ENCODE results near the gene DNM3. TPM values are rescaled to one million over a fixed set of nuclear protein-coding genes. Genes with fewer than 3 reads are reported as not detected.

Gene DNM3
- total and polyA plus RNA-seq, 2 experiments from 2014 or later = 0.11 to 1.4 TPM

DNA sequence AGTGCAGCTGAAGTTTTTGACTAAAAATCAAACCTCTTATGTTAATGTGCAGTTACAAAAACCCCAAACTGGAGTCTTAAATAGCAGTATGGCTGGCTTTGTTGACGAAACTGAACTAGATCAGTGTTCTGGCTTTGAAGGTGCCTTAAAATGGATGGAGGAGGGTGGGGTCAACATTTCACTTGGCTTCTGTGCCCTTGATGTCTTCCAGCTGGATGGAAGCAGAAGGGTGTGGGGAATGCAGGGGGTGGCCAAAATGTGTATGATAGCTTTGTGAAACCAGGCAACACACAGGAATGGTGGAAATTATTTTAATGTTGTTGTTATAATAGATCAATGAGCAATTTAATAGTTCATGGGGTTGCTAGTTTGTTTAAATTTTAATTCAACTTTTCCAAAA, 482.4 kb downstream of the DNM3 start:
- no peaks in the 10 kb centered on the region for H3K79me2 ChIP-seq (ENCODE audit: insufficient read depth)
- TF ChIP-seq EZH2phosphoT487 (IDR thresholded peaks at IDR 0.05; ENCODE audit: insufficient read depth, low read depth) (no peak), EZH2 (IDR thresholded peaks at IDR 0.05; ENCODE audit: insufficient read depth, poor library complexity, severe bottlenecking) (no peak)
- no peak for DNase-seq
- H2AFZ ChIP-seq = peak overlapping the region; percentile 51
- H3K36me3 ChIP-seq (ENCODE audit: low read depth) = no peaks in the 10 kb centered on the region
- no peaks in the 10 kb centered on the region for H3K27me3 ChIP-seq (replicated peaks; ENCODE audit: insufficient read depth)
- H3K9me2 ChIP-seq (ENCODE audit: insufficient read depth) = no peaks in the 10 kb centered on the region
- H3F3A ChIP-seq (ENCODE audit: insufficient read depth) = peaks cover 43% of the 10 kb centered on the region
- no peaks in the 10 kb centered on the region for H3K9me3 ChIP-seq (ENCODE audit: low read depth)
- H3K9ac ChIP-seq = no peak overlapping the region
- H3K4me2 ChIP-seq (ENCODE audit: unreplicated experiment) = peak overlapping the region; percentile 86
- peaks cover 53% of the 10 kb centered on the region for H3K4me1 ChIP-seq (ENCODE audit: insufficient read depth)
- H3K4me3 ChIP-seq = no peak overlapping the region; the same call in 1 of the 2 replicates
- in situ Hi-C loops (cut with MboI) = no loop called here
- H3K27ac ChIP-seq = peak overlapping the region; percentile 94
- 77 to 86% methylated on average over 1 of the region's 1 CpG for WGBS, 2 experiments (ENCODE audit: low coverage in 1 of 2, low lambda C conversion rate in 2 of 2, missing lambda C conversion rate in 2 of 2)
- H4K20me1 ChIP-seq (ENCODE audit: insufficient read depth) = no peaks in the 10 kb centered on the region

DNA sequence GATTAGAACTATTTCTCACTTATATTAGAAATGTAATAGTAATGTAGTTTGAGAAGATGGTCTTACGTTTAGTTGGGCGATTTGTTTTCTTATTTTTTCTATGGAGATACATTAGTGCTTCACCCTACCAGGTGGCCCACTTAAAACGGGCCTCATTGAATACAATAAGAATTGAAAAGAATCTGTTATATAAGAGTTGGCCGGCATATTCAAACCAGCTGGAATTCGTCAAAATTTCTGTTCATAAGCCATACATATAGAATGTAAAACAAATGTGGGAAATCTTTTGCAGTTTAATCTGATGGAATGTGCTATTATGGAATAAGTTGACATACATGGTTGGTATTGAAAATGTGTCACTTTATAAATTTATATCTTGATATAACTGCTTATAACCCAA, 482.8 kb downstream of the DNM3 start:
- Histone ChIP-seq H3F3A (ENCODE audit: insufficient read depth) (peaks cover 43% of the 10 kb centered on the region), H3K27me3 (replicated peaks; ENCODE audit: insufficient read depth) (no peaks in the 10 kb centered on the region), H3K79me2 (ENCODE audit: insufficient read depth) (no peaks in the 10 kb centered on the region), H3K9me3 (ENCODE audit: low read depth) (no peaks in the 10 kb centered on the region), H4K20me1 (ENCODE audit: insufficient read depth) (no peaks in the 10 kb centered on the region), H3K4me2 (ENCODE audit: unreplicated experiment) (no peak overlapping the region), H3K36me3 (ENCODE audit: low read depth) (no peaks in the 10 kb centered on the region), H3K9me2 (ENCODE audit: insufficient read depth) (no peaks in the 10 kb centered on the region), H3K4me1 (ENCODE audit: insufficient read depth) (peaks cover 53% of the 10 kb centered on the region), H3K9ac (no peak overlapping the region), H3K4me3 (no peak overlapping the region), H3K27ac (no peak overlapping the region), H2AFZ (peak overlapping the region; percentile 51; the same call in 1 of the 2 replicates)
- DNase-seq = no peak
- TF ChIP-seq EZH2phosphoT487 (IDR thresholded peaks at IDR 0.05; ENCODE audit: insufficient read depth, low read depth) (no peak), EZH2 (IDR thresholded peaks at IDR 0.05; ENCODE audit: insufficient read depth, poor library complexity, severe bottlenecking) (no peak)
- 44 to 50% methylated on average over 5 of the region's 5 CpGs for WGBS, 2 experiments (ENCODE audit: low coverage in 1 of 2, low lambda C conversion rate in 2 of 2, missing lambda C conversion rate in 2 of 2)
- in situ Hi-C loops (cut with MboI) = no loop called here

DNA sequence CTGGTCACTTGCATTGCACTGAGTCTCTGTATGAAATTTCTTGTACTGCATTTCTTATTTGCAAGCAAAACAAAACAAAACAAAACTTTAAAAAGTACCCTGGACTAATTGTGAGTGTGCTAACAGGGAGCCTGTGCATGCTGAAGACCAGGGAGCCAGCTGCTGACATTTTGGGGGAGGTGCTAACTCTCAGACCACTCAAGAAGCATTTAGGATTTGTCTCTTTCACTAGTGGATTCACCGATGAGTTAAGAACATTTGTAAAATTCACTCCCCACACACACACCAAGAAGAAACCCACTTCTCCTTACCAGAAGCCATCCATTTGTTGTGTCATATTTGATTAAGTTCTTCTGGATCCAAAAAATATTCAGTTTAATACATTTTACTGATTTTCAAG, 483.5 kb downstream of the DNM3 start:
- in situ Hi-C loops (cut with MboI) = no loop called here
- H2AFZ ChIP-seq = no peak overlapping the region
- no peak for DNase-seq
- no peak overlapping the region for H3K4me3 ChIP-seq
- no peaks in the 10 kb centered on the region for H3K27me3 ChIP-seq (replicated peaks; ENCODE audit: insufficient read depth)
- H3K27ac ChIP-seq = no peak overlapping the region
- H3K9me2 ChIP-seq (ENCODE audit: insufficient read depth) = no peaks in the 10 kb centered on the region
- no peak overlapping the region for H3K9ac ChIP-seq
- TF ChIP-seq EZH2phosphoT487 (IDR thresholded peaks at IDR 0.05; ENCODE audit: insufficient read depth, low read depth) (no peak), EZH2 (IDR thresholded peaks at IDR 0.05; ENCODE audit: insufficient read depth, poor library complexity, severe bottlenecking) (no peak)
- peaks cover 43% of the 10 kb centered on the region for H3F3A ChIP-seq (ENCODE audit: insufficient read depth)
- peaks cover 53% of the 10 kb centered on the region for H3K4me1 ChIP-seq (ENCODE audit: insufficient read depth)
- no peak overlapping the region for H3K4me2 ChIP-seq (ENCODE audit: unreplicated experiment)
- no peaks in the 10 kb centered on the region for H3K9me3 ChIP-seq (ENCODE audit: low read depth)
- no peaks in the 10 kb centered on the region for H3K79me2 ChIP-seq (ENCODE audit: insufficient read depth)
- H3K36me3 ChIP-seq (ENCODE audit: low read depth) = no peaks in the 10 kb centered on the region
- WGBS, 2 experiments (ENCODE audit: low coverage in 1 of 2, low lambda C conversion rate in 2 of 2, missing lambda C conversion rate in 2 of 2) = 64 to 68% methylated on average over 1 of the region's 1 CpG
- H4K20me1 ChIP-seq (ENCODE audit: insufficient read depth) = no peaks in the 10 kb centered on the region

DNA sequence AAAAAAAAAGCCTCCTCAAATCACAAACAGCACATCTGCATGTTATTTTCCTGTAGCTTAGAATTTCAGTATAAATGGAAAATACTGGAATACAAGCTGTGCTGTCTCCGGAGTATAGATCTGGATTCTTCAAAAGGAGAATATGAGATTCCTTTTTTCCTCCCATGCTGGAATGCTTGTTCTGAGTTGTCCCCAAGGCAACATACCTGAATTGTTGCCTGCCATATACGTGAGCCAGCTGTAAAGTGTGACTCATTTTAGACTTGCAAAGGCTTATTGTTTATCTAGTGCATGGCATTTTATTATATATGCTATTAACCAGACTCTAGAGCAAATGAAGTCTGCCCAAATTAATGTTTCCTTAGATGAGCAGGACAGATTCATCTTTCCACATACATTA, 484.2 kb downstream of the DNM3 start:
- Histone ChIP-seq H3K27me3 (replicated peaks; ENCODE audit: insufficient read depth) (no peaks in the 10 kb centered on the region), H2AFZ (no peak overlapping the region), H3K4me1 (ENCODE audit: insufficient read depth) (peaks cover 50% of the 10 kb centered on the region), H3K79me2 (ENCODE audit: insufficient read depth) (no peaks in the 10 kb centered on the region), H3K9ac (peak overlapping the region; percentile 36; the same call in 1 of the 2 replicates), H3K4me3 (no peak overlapping the region), H3K9me3 (ENCODE audit: low read depth) (no peaks in the 10 kb centered on the region), H3K27ac (peak overlapping the region; percentile 71), H3K36me3 (ENCODE audit: low read depth) (no peaks in the 10 kb centered on the region), H3K9me2 (ENCODE audit: insufficient read depth) (no peaks in the 10 kb centered on the region), H4K20me1 (ENCODE audit: insufficient read depth) (no peaks in the 10 kb centered on the region), H3K4me2 (ENCODE audit: unreplicated experiment) (peak overlapping the region; percentile 14), H3F3A (ENCODE audit: insufficient read depth) (peaks cover 40% of the 10 kb centered on the region)
- 7% methylated on average over 2 of the region's 2 CpGs for whole genome bisulfite sequencing, 2 experiments (ENCODE audit: low coverage in 1 of 2, low lambda C conversion rate in 2 of 2, missing lambda C conversion rate in 2 of 2)
- no peak for TF ChIP-seq EZH2 (IDR thresholded peaks at IDR 0.05; ENCODE audit: insufficient read depth, poor library complexity, severe bottlenecking)
- no peak for TF ChIP-seq EZH2phosphoT487 (IDR thresholded peaks at IDR 0.05; ENCODE audit: insufficient read depth, low read depth)
- in situ Hi-C loops (cut with MboI) = no loop called here
- DNase-seq = peak; percentile 69

DNA sequence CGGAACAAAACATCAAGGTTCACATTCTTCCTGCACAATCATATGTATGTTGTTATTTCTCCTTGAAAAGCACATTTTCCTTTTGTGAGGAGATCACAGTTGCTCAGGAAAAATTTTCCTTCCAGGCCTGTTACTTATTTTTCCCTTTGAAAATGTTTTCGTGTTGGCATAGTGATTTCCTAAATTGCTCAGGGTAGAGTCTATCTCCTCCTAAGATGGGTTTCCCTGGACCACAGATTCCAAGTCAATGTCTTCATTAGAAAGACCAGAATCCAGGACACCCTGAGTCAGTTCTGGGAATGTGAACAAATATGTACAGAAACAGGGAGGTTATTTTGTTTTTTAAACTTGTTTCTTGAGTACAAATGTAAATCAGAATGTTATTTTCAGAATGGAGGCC, 484.8 kb downstream of the DNM3 start:
- no peaks in the 10 kb centered on the region for H3K9me2 ChIP-seq (ENCODE audit: insufficient read depth)
- peak overlapping the region; percentile 14 for H3K4me2 ChIP-seq (ENCODE audit: unreplicated experiment)
- no peaks in the 10 kb centered on the region for H3K36me3 ChIP-seq (ENCODE audit: low read depth)
- peak overlapping the region; percentile 26; the same call in 1 of the 2 replicates for H2AFZ ChIP-seq
- no peak for TF ChIP-seq EZH2phosphoT487 (IDR thresholded peaks at IDR 0.05; ENCODE audit: insufficient read depth, low read depth)
- no peak for TF ChIP-seq EZH2 (IDR thresholded peaks at IDR 0.05; ENCODE audit: insufficient read depth, poor library complexity, severe bottlenecking)
- in situ Hi-C loops (cut with MboI) = no loop called here
- DNase-seq = peak; percentile 65
- 48 to 50% methylated on average over 2 of the region's 2 CpGs for WGBS, 2 experiments (ENCODE audit: low coverage in 1 of 2, low lambda C conversion rate in 2 of 2, missing lambda C conversion rate in 2 of 2)
- peaks cover 34% of the 10 kb centered on the region for H3F3A ChIP-seq (ENCODE audit: insufficient read depth)
- H3K4me1 ChIP-seq (ENCODE audit: insufficient read depth) = peaks cover 44% of the 10 kb centered on the region
- peak overlapping the region; percentile 71 for H3K27ac ChIP-seq
- no peaks in the 10 kb centered on the region for H4K20me1 ChIP-seq (ENCODE audit: insufficient read depth)
- no peak overlapping the region for H3K4me3 ChIP-seq
- H3K9ac ChIP-seq = peak overlapping the region; percentile 36; the same call in 1 of the 2 replicates
- H3K9me3 ChIP-seq (ENCODE audit: low read depth) = no peaks in the 10 kb centered on the region
- no peaks in the 10 kb centered on the region for H3K79me2 ChIP-seq (ENCODE audit: insufficient read depth)
- H3K27me3 ChIP-seq (replicated peaks; ENCODE audit: insufficient read depth) = no peaks in the 10 kb centered on the region

All from GM23248 (cell line).